GM23338 (cell line): ENCODE measurements around the gene BCAS3. TPM values are rescaled to one million over a fixed set of nuclear protein-coding genes. Genes with fewer than 3 reads are reported as not detected.

ENCODE experiments used
- ATAC-seq: fragments of 200-7000 bp; cut with Tn5 transposase; 3 replicates; pipeline ENCODE4 v1.9.1; 2020
- DNase-seq: peaks from one replicate; pipeline ENCODE4 v3.0.0-alpha.2; 2015; ENCODE audit warnings: low spot score
- H2AFZ ChIP-seq: fragments of 200-600 bp; sonication (generic); 2 replicates; pipeline ENCODE4 v1.8.0; 2016; ENCODE audit warnings: antibody characterized with exemption, mild to moderate bottlenecking, moderate library complexity
- H3F3A ChIP-seq: fragments of 200-600 bp; sonication (generic); replicated peaks from 2 replicates; pipeline ENCODE4 v1.8.0; 2017; ENCODE audit warnings: antibody characterized with exemption, mixed run types, low read depth
- H3K27ac ChIP-seq: fragments of 200-600 bp; sonication (generic); 2 replicates; pipeline ENCODE4 v1.6.1; 2016; ENCODE audit warnings: low read depth
- H3K27me3 ChIP-seq: fragments of 200-600 bp; sonication (generic); 2 replicates; pipeline ENCODE4 v1.8.0; 2016; ENCODE audit warnings: mild to moderate bottlenecking, mixed run types, moderate library complexity; ENCODE audit not compliant: insufficient read depth
- H3K36me3 ChIP-seq: fragments of 200-600 bp; sonication (generic); 2 replicates; pipeline ENCODE4 v1.8.0; 2016; ENCODE audit warnings: mild to moderate bottlenecking; ENCODE audit not compliant: insufficient read depth
- H3K4me1 ChIP-seq: fragments of 200-600 bp; sonication (generic); 2 replicates; pipeline ENCODE4 v1.8.0; 2016; ENCODE audit warnings: mild to moderate bottlenecking, moderate library complexity; ENCODE audit not compliant: insufficient read depth
- H3K4me2 ChIP-seq: fragments of 200-600 bp; sonication (generic); 2 replicates; pipeline ENCODE4 v1.7.1; 2017; ENCODE audit warnings: mixed run types
- H3K4me3 ChIP-seq: fragments of 200-600 bp; sonication (generic); 2 replicates; pipeline ENCODE4 v1.6.1; 2016; ENCODE audit warnings: mixed run types
- H3K79me2 ChIP-seq: fragments of 200-600 bp; sonication (generic); replicated peaks from 2 replicates; pipeline ENCODE4 v1.8.0; 2017; ENCODE audit warnings: mild to moderate bottlenecking; ENCODE audit not compliant: insufficient read depth
- H3K9me2 ChIP-seq: fragments of 200-600 bp; sonication (generic); 2 replicates; pipeline ENCODE4 v1.8.0; 2017; ENCODE audit not compliant: insufficient read depth
- H4K20me1 ChIP-seq: fragments of 200-600 bp; sonication (generic); replicated peaks from 2 replicates; pipeline ENCODE4 v1.8.0; 2017; ENCODE audit warnings: mild to moderate bottlenecking; ENCODE audit not compliant: insufficient read depth
- H3K27ac Mint-ChIP-seq: 2 replicates; pipeline ENCODE4 v1.8.0; 2020; ENCODE audit warnings: inconsistent platforms, mild to moderate bottlenecking, moderate library complexity, mixed read lengths
- H3K27me3 Mint-ChIP-seq: 3 replicates; pipeline ENCODE4 v1.8.0; 2022; ENCODE audit warnings: low read depth, mild to moderate bottlenecking, moderate library complexity, mixed read lengths, inconsistent platforms; ENCODE audit not compliant: insufficient read depth, poor library complexity
- H3K36me3 Mint-ChIP-seq: 3 replicates; pipeline ENCODE4 v1.8.0; 2021; ENCODE audit warnings: low read depth, mild to moderate bottlenecking, inconsistent platforms, moderate library complexity, mixed read lengths
- H3K4me1 Mint-ChIP-seq: 3 replicates; pipeline ENCODE4 v1.8.0; 2020; ENCODE audit warnings: mild to moderate bottlenecking, inconsistent platforms, mixed read lengths
- H3K4me3 Mint-ChIP-seq: 3 replicates; pipeline ENCODE4 v1.8.0; 2021; ENCODE audit warnings: moderate library complexity, mild to moderate bottlenecking, inconsistent platforms, mixed read lengths
- H3K9me3 Mint-ChIP-seq: 3 replicates; pipeline ENCODE4 v1.8.0; 2020; ENCODE audit warnings: moderate library complexity, mild to moderate bottlenecking, inconsistent platforms, mixed read lengths
- CREB1 ChIP-seq: fragments of 250-450 bp; sonication (Bioruptor Pico); IDR thresholded peaks from 2 replicates; pipeline ENCODE4 v1.5.0; 2020; ENCODE audit warnings: low read depth, mild to moderate bottlenecking, moderate library complexity
- CTCF ChIP-seq, 2 experiments: fragments of 200-600 bp in 1 of 2; sonication (generic) in 1 of 2; conservative IDR thresholded peaks; 2 replicates each; pipeline versions ENCODE4 v1.5.1 to v1.6.1; 2016 to 2017; ENCODE audit warnings: antibody characterized with exemption in 2 of 2, low read depth in 2 of 2, mild to moderate bottlenecking in 2 of 2, moderate library complexity in 1 of 2
- ETS1 ChIP-seq: IDR thresholded peaks from 2 replicates; pipeline ENCODE4 v1.6.1; 2016; ENCODE audit warnings: antibody characterized with exemption
- EZH2 ChIP-seq: fragments of 200-600 bp; sonication (generic); IDR thresholded peaks from one replicate; pipeline ENCODE4 v1.8.0; 2017; ENCODE audit warnings: antibody characterized with exemption, mild to moderate bottlenecking, low read depth; ENCODE audit not compliant: unreplicated experiment
- EZH2phosphoT487 ChIP-seq: fragments of 200-600 bp; sonication (generic); IDR thresholded peaks from one replicate; pipeline ENCODE4 v1.8.1; 2018; ENCODE audit warnings: antibody characterized with exemption; ENCODE audit not compliant: unreplicated experiment
- JUNB ChIP-seq: IDR thresholded peaks from one replicate; pipeline ENCODE4 v1.6.1; 2016; ENCODE audit warnings: antibody characterized with exemption; ENCODE audit not compliant: unreplicated experiment
- NANOG ChIP-seq: IDR thresholded peaks from 2 replicates; pipeline ENCODE4 v1.6.1; 2016; ENCODE audit warnings: antibody characterized with exemption, borderline replicate concordance
- POLR2AphosphoS5 ChIP-seq: IDR thresholded peaks from 2 replicates; pipeline ENCODE4 v1.6.1; 2016; ENCODE audit warnings: antibody characterized with exemption, low read depth
- REST ChIP-seq: IDR thresholded peaks from one replicate; pipeline ENCODE4 v1.6.1; 2018; ENCODE audit warnings: antibody characterized with exemption; ENCODE audit not compliant: unreplicated experiment
- STAT1 ChIP-seq: IDR thresholded peaks from one replicate; pipeline ENCODE4 v1.6.1; 2016; ENCODE audit warnings: antibody characterized with exemption; ENCODE audit not compliant: unreplicated experiment
- ZNF114 ChIP-seq: fragments of 250-450 bp; sonication (Bioruptor Pico); IDR thresholded peaks from 2 replicates; pipeline ENCODE4 v1.5.0; 2020; ENCODE audit warnings: mild to moderate bottlenecking, moderate library complexity
- ZNF331 ChIP-seq: fragments of 250-450 bp; sonication (Bioruptor Pico); IDR thresholded peaks from 2 replicates; pipeline ENCODE4 v1.5.0; 2020; ENCODE audit warnings: low read depth, mild to moderate bottlenecking, moderate library complexity
- ZNF462 ChIP-seq: fragments of 250-450 bp; sonication (Bioruptor Pico); IDR thresholded peaks from 2 replicates; pipeline ENCODE4 v1.5.0; 2020; ENCODE audit warnings: mild to moderate bottlenecking, moderate library complexity
- polyA plus RNA-seq: library from polyadenylated mRNA; unstranded; fragments of >200 nt; fragmentation: Nextera tagmentation; extraction: Ambion mirVana; gene quantifications from 2 replicates; pipeline ENCODE4 v1.2.1, GENCODE V29; 2016
- total RNA-seq: library from RNA; depleted of rRNA; stranded (reverse); fragments of >200 nt; shearing (Covaris generic); gene quantifications from 2 replicates; pipeline ENCODE4 v1.2.3, GENCODE V29; 2014

Gene BCAS3
- total and polyA plus RNA-seq, 2 experiments from 2014 or later = 8.2 to 28.0 TPM

GRCh38 chr17:61316633-61317032 is 639.0 kb downstream of the BCAS3 start:
- H3K9me3 Mint-ChIP-seq = no peaks in the 10 kb centered on the region
- H3K4me1 ChIP-seq = no peaks in the 10 kb centered on the region
- no peak overlapping the region for H3K4me3 ChIP-seq
- no peak overlapping the region for H3K4me3 Mint-ChIP-seq
- no peak overlapping the region for H3K27ac Mint-ChIP-seq
- H4K20me1 ChIP-seq = no peaks in the 10 kb centered on the region
- H2AFZ ChIP-seq = no peak overlapping the region
- H3K27me3 Mint-ChIP-seq = peaks cover 12% of the 10 kb centered on the region
- H3K4me1 Mint-ChIP-seq = no peaks in the 10 kb centered on the region; the same call in 2 of the 3 replicates
- no peaks in the 10 kb centered on the region for H3F3A ChIP-seq
- H3K27me3 ChIP-seq = no peaks in the 10 kb centered on the region
- no peak for TF ChIP-seq ZNF331 (CRISPR knock-in tag)
- TF ChIP-seq EZH2 = no peak
- no peak for TF ChIP-seq POLR2AphosphoS5
- TF ChIP-seq JUNB = no peak
- TF ChIP-seq STAT1 = no peak
- no peak for TF ChIP-seq NANOG
- TF ChIP-seq REST = no peak
- TF ChIP-seq EZH2phosphoT487 = no peak
- TF ChIP-seq ETS1 = no peak
- no peak for TF ChIP-seq ZNF114
- TF ChIP-seq CREB1 (CRISPR knock-in tag) = no peak
- TF ChIP-seq CTCF (conservative IDR thresholded peaks at IDR 0.05; ENCODE audit: low read depth in 2 of 2) = no peak
- no peak for TF ChIP-seq ZNF462 (CRISPR knock-in tag)
- ATAC-seq (no peak), DNase-seq (no peak)
- no peak overlapping the region for H3K27ac ChIP-seq
- H3K36me3 Mint-ChIP-seq = no peaks in the 10 kb centered on the region
- H3K9me2 ChIP-seq = no peaks in the 10 kb centered on the region; the same call in 1 of the 2 replicates
- no peaks in the 10 kb centered on the region for H3K36me3 ChIP-seq
- no peak overlapping the region for H3K4me2 ChIP-seq
- no peaks in the 10 kb centered on the region for H3K79me2 ChIP-seq
